Tibial nerve (tissue), 4 donors: ENCODE data around the gene ATXN2L. TPM values are rescaled to one million over a fixed set of nuclear protein-coding genes. Genes with fewer than 3 reads are reported as not detected.

Experiments used
- DNase-seq, 2 donors: peaks; one replicate each; pipeline ENCODE4 v3.0.0-alpha.2; 2019; ENCODE audit warnings: low spot score in 2 of 2
- H3K27ac ChIP-seq, 4 donors: fragments of 200-600 bp; sonication (generic) in 3 of 4; one replicate each; pipeline ENCODE4 v1.5.1; 2017 to 2019; ENCODE audit warnings: mild to moderate bottlenecking in 1 of 4
- H3K27me3 ChIP-seq, 2 donors: fragments of 200-600 bp; sonication (generic) in 1 of 2; one replicate each; pipeline versions ENCODE4 v1.5.1 to v1.6.0; 2017 to 2019
- H3K36me3 ChIP-seq, 3 donors: fragments of 200-600 bp; sonication (generic); one replicate each; pipeline ENCODE4 v1.5.1; 2018 to 2019
- H3K4me1 ChIP-seq, 4 donors: fragments of 200-600 bp; sonication (generic) in 3 of 4; one replicate each; pipeline ENCODE4 v1.5.1; 2017 to 2019
- H3K4me3 ChIP-seq, 4 donors: fragments of 200-600 bp; sonication (generic) in 3 of 4; one replicate each; pipeline ENCODE4 v1.5.1; 2017 to 2019; ENCODE audit warnings: mild to moderate bottlenecking in 1 of 4, moderate library complexity in 1 of 4
- H3K9me3 ChIP-seq, 4 donors: fragments of 200-600 bp; sonication (generic) in 3 of 4; one replicate each; pipeline ENCODE4 v1.5.1; 2017 to 2019
- EP300 ChIP-seq, 2 donors: sonication (generic); formaldehyde crosslinking; IDR thresholded peaks; one replicate each; pipeline ENCODE4 v1.6.1; 2017; ENCODE audit warnings: antibody characterized with exemption in 2 of 2, mild to moderate bottlenecking in 1 of 2
- POLR2A ChIP-seq, 2 donors: fragments of 450-650 bp; IDR thresholded peaks; one replicate each; pipeline ENCODE4 v1.6.1; 2017; ENCODE audit warnings: antibody characterized with exemption in 2 of 2, mild to moderate bottlenecking in 2 of 2, moderate library complexity in 2 of 2
- WGBS, 2 donors: methylation state at CpG; one replicate each; pipeline ENCODE4 v1.1.5; 2018; 5-methylcytosine and 5-hydroxymethylcytosine counted together
- total RNA-seq, 4 donors: library from RNA; depleted of rRNA; stranded (reverse); fragments of >200 nt; gene quantifications; one replicate each; pipeline ENCODE4 v1.1.0, GENCODE V29; 2016
- TF ChIP-seq, protein P1 (sequence below), 5 experiments: fragments of 200-600 bp in 3 of 5; fragments of 450-650 bp in 2 of 5; sonication (generic) in 3 of 5; IDR thresholded peaks; one replicate each; pipeline ENCODE4 v1.5.1; 2016 to 2019; ENCODE audit warnings: antibody characterized with exemption in 5 of 5, mild to moderate bottlenecking in 3 of 5, moderate library complexity in 2 of 5

The ATXN2L gene
- total RNA-seq, 4 donors from 2014 or later: 57.6 to 121 (median 87.7) TPM

DNA sequence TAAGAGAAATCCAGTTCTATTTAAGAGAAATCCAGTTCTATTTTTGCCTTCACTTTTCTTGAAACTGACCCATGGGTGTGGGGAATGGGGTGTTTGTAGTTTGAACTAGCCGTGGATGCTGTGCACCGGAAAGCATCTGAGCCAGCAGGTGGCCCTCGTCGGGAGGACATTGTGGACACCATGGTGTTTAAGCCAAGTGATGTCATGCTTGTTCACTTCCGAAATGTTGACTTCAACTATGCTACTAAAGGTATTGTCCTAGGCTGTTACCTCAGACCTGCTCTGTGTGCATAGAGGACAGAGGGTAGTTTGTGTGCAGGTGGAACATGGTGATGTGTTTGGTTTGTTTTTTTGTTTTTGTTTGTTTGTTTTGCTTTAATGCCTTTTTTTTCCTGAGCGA, 3.3 kb downstream of the ATXN2L start:
- no peak overlapping the region for H3K27ac ChIP-seq
- peaks cover 5 to 59% (median 26%) of the 10 kb centered on the region in 3 donors for H3K36me3 ChIP-seq
- no peaks in the 10 kb centered on the region for H3K9me3 ChIP-seq
- peaks cover 0 to 34% (median 12%) of the 10 kb centered on the region in 4 donors for H3K4me1 ChIP-seq
- no peak for DNase-seq
- whole genome bisulfite sequencing, 2 donors: 64 to 67% methylated on average over 6 of the region's 6 CpGs
- H3K27me3 ChIP-seq: no peaks in the 10 kb centered on the region
- no peak overlapping the region for H3K4me3 ChIP-seq
- TF ChIP-seq POLR2A (IDR thresholded peaks at IDR 0.05) (no peak), EP300 (IDR thresholded peaks at IDR 0.05) (no peak)
- TF ChIP-seq, protein P1, sequence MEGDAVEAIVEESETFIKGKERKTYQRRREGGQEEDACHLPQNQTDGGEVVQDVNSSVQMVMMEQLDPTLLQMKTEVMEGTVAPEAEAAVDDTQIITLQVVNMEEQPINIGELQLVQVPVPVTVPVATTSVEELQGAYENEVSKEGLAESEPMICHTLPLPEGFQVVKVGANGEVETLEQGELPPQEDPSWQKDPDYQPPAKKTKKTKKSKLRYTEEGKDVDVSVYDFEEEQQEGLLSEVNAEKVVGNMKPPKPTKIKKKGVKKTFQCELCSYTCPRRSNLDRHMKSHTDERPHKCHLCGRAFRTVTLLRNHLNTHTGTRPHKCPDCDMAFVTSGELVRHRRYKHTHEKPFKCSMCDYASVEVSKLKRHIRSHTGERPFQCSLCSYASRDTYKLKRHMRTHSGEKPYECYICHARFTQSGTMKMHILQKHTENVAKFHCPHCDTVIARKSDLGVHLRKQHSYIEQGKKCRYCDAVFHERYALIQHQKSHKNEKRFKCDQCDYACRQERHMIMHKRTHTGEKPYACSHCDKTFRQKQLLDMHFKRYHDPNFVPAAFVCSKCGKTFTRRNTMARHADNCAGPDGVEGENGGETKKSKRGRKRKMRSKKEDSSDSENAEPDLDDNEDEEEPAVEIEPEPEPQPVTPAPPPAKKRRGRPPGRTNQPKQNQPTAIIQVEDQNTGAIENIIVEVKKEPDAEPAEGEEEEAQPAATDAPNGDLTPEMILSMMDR (IDR thresholded peaks at IDR 0.05): no peak

DNA sequence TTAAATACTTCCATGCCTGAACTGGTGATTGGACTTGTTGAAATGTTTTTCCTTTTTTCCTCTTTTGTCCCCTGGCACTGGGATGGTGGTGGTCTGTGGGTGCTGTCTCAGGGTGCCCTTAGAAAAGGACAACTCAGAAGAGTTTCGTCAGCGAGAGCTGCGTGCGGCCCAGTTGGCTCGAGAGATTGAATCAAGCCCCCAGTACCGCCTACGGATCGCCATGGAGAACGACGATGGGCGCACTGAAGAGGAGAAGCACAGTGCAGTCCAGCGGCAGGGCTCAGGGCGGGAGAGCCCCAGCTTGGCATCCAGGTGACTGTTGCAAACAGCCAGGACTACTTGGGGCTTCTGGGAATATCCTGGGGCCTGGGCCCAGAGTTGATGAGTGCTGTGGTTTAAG, 6.9 kb downstream of the ATXN2L start:
- no peak for DNase-seq
- Histone ChIP-seq H3K36me3 (peaks cover 19 to 95% (median 55%) of the 10 kb centered on the region in 3 donors), H3K27me3 (no peaks in the 10 kb centered on the region), H3K4me1 (peaks cover 0 to 19% (median 9%) of the 10 kb centered on the region in 4 donors), H3K4me3 (no peak overlapping the region), H3K9me3 (no peaks in the 10 kb centered on the region), H3K27ac (no peak overlapping the region)
- TF ChIP-seq POLR2A (IDR thresholded peaks at IDR 0.05) (no peak), EP300 (IDR thresholded peaks at IDR 0.05) (no peak)
- TF ChIP-seq, protein P1 (IDR thresholded peaks at IDR 0.05): no peak
- WGBS, 2 donors: 91 to 93% methylated on average over 13 of the region's 13 CpGs

- DNase-seq: no peak
- TF ChIP-seq EP300 (IDR thresholded peaks at IDR 0.05): no peak
- TF ChIP-seq, protein P1 (IDR thresholded peaks at IDR 0.05): no peak
- TF ChIP-seq POLR2A (IDR thresholded peaks at IDR 0.05): no peak
- peaks cover 0 to 11% (median under 1%) of the 10 kb centered on the region in 4 donors for H3K4me1 ChIP-seq
- no peaks in the 10 kb centered on the region for H3K27me3 ChIP-seq
- no peak overlapping the region for H3K27ac ChIP-seq
- no peaks in the 10 kb centered on the region for H3K9me3 ChIP-seq
- WGBS, 2 donors: 86 to 89% methylated on average over 13 of the region's 13 CpGs
- H3K36me3 ChIP-seq: peaks cover 19 to 100% (median 63%) of the 10 kb centered on the region in 3 donors
- no peak overlapping the region for H3K4me3 ChIP-seq
Measured at GRCh38 chr16:28830531-28830930, 7.7 kb downstream of the ATXN2L start.

DNA sequence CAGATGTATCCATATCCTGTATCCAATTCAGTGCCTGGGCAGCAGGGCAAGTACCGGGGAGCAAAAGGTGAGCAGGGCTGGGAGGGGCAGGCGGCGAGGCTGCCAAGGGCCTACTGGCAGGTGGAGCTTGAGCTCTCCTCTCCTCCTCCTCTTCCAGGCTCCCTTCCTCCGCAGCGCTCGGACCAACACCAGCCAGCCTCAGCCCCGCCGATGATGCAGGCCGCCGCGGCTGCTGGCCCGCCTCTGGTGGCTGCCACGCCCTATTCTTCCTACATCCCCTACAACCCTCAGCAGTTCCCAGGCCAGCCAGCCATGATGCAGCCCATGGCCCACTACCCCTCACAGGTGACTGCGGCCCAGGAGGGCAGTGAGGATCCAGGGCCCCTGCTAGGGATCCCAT, 11.6 kb downstream of the ATXN2L start:
- no peak overlapping the region for H3K27ac ChIP-seq
- no peaks in the 10 kb centered on the region for H3K27me3 ChIP-seq
- no peak for TF ChIP-seq EP300 (IDR thresholded peaks at IDR 0.05)
- TF ChIP-seq POLR2A (IDR thresholded peaks at IDR 0.05): no peak
- TF ChIP-seq, protein P1 (IDR thresholded peaks at IDR 0.05): no peak
- DNase-seq: no peak
- H3K4me3 ChIP-seq: no peak overlapping the region
- no peaks in the 10 kb centered on the region for H3K4me1 ChIP-seq
- H3K9me3 ChIP-seq: no peaks in the 10 kb centered on the region
- H3K36me3 ChIP-seq: peaks cover 14 to 89% (median 62%) of the 10 kb centered on the region in 3 donors
- 91 to 95% methylated on average over 12 to 14 of the region's 14 CpGs for WGBS, 2 donors

DNA sequence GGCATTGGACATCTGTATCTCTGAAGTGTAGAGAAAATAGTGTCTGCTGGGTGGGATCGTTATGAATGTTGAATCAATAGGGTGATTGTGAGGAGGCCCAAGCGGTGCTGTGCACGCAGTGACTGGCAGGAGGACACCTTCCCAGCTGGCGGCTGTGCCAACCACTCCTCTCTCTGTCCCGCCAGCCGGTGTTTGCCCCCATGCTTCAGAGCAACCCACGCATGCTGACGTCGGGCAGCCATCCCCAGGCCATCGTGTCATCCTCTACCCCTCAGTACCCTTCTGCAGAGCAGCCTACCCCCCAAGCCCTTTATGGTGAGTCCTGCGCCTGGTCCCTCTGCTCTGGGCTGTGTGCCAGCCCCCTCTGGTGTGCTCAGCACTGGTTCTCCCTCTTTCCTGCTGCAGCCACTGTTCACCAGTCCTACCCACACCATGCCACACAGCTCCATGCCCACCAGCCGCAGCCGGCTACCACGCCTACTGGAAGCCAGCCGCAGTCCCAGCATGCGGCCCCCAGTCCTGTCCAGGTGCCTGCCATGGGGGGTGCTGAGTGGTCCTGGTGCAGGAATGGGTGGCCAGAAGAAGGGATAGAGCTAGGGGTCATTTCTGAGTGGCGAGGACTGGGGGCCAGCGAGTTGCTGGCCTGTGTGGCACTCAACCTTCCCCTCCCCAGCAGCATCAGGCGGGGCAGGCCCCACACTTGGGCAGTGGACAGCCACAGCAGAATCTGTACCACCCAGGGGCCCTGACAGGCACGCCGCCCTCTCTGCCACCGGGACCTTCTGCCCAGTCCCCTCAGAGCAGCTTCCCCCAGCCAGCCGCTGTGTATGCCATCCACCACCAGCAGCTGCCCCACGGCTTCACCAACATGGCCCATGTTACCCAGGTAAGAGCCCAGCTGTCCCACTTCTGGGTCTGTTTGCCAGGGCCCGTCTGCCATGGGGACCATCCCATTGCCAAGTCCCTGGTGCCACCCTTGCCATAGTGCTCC, 12.4 kb downstream of the ATXN2L start:
- Histone ChIP-seq H3K27me3 (no peaks in the 10 kb centered on the region), H3K36me3 (peaks cover 14 to 81% (median 56%) of the 10 kb centered on the region in 3 donors), H3K4me1 (no peaks in the 10 kb centered on the region), H3K27ac (no peak overlapping the region), H3K4me3 (no peak overlapping the region), H3K9me3 (no peaks in the 10 kb centered on the region)
- WGBS, 2 donors: 88 to 91% methylated on average over 25 of the region's 25 CpGs
- DNase-seq: no peak
- TF ChIP-seq POLR2A (IDR thresholded peaks at IDR 0.05): no peak
- no peak for TF ChIP-seq EP300 (IDR thresholded peaks at IDR 0.05)
- TF ChIP-seq, protein P1 (IDR thresholded peaks at IDR 0.05): no peak
